ENCODE measurements around the gene TMEM238L.
"Not testable (repeated sequence)": the region's sequence is repeated elsewhere in the genome, so short reads cannot be mapped to it uniquely, and the experiment has no call there.

The TMEM238L gene, protein sequence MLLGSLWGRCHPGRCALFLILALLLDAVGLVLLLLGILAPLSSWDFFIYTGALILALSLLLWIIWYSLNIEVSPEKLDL

DNA sequence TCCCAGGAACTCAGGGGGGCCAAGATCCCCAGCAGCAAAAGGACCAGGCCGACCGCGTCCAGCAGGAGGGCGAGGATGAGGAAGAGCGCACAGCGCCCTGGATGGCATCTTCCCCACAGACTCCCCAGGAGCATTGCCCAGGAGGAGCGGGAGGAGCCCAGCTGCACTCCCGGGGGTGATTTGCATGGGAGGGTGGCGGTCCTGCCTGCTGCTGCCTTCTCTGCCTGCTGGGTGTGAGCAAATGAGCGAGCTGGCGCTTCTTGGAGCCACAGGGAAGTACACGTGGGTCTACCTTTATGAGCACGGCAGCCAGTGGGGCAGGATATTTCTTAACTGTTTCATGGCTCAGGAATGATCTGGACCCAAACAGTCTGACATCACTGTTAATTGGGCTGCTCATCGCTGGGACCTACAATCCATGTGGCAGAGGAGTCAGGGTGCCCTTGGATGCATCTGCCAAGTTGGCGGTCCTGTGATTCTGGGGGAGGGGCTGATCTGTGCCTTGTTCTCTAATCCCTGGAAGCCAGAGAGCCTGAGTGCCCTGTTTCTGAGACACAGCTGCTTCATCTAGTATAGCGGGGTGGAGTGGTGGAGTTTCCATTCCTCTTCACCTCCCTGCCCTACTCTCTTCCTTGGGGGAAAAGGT, at the start of gene TMEM238L:
Gene TMEM238L, minus strand, starts transcription at position 270 of the 646 bp plus-strand sequence. Its CDS starts 136 bp downstream, at position 134.
- DNase-seq (ENCODE audit: low spot score), result no peak

DNA sequence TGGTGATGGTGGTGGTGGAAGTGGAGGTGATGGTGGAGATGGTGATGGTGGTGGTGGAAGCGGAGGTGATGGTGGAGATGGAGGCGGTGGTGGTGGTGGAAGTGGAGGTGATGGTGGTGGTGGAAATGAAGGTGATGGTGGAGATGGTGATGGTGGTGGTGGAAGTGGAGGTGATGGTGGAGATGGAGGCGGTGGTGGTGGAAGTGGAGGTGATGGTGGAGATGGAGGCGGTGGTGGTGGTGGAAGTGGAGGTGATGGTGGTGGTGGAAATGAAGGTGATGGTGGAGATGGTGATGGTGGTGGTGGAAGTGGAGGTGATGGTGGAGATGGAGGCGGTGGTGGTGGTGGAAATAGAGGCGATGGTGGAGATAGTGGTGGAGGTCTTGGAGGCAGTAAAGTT, 42.7 kb upstream of the TMEM238L start:
- DNase-seq (ENCODE audit: low spot score), result not testable (repeated sequence)

DNA sequence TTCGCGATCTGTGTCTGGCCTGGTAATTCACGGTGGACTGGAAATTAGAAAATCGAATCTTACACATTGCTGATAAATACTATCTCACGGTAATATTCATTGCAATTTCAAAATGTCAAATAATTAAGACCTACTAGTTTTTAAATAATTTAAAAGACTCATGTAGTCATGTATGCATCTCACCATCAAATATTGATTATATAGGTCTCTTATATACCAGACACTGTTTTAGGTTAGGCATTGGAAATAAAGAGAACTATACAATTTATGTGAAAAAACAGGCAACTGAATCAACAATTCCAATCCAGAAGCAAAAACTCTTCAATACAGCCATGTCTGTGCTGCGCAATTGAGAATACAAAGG, 41.5 kb upstream of the TMEM238L start:
- DNase-seq (ENCODE audit: low spot score), result no peak

DNA sequence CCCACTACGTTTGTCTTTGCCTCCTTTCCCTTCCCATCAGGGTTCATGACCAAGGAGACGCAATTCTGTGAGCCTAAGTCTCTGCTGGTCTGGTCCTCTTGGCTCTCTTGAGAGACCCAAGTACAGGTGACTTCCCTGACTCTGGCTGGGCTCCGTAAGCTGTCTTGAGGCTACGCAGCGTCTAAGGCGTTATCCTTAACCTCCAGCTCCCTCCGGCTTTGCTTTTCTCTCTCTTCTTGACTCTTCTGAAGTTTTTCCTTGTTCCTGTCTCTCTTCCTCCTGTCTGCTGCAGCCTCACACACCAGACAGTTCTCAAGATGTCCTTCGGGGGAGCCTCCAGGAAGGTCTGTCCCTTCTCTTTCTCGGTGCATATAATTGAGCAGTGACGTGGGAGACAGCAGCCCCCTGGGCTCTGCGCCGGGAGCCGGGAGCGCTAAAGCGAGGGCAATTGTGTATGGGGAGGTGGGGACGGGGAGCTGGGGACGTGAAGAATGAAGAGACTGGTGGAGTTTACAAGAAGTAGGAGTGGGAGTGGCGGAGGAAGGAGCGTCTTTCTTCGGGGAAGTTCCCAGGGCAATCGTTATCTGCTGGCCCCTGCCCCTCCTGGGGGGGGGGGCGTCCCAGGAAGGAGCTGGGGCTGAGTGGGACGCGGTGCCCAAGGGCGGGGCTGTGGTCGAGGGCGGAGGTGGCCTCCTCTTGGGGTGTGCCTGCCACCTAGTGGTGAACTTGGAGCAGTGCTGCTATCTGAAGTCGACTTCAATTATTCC, 40.9 kb upstream of the TMEM238L start:
- DNase-seq (ENCODE audit: low spot score), result peak; percentile 64

DNA sequence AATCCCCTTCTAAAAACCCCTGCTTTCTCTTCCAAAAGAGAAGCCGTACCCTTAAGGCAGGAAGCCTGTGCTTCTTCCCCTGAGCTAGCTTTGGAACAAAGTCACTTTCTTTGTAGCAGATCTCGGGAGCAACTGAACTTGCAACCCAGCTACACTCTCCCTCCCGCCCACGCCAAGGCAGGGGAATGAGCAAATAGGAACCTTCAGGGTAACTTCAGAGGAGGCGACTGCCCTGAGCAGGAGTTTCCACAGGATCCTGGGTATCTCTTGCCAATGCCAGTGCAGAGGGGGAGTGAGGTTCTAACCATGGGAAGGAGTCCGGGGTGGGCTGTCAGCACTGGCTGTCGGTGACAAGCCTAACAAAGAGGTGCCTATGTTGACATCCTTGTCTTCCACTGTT, 39.9 kb upstream of the TMEM238L start:
- DNase-seq (ENCODE audit: low spot score), result no peak

DNA sequence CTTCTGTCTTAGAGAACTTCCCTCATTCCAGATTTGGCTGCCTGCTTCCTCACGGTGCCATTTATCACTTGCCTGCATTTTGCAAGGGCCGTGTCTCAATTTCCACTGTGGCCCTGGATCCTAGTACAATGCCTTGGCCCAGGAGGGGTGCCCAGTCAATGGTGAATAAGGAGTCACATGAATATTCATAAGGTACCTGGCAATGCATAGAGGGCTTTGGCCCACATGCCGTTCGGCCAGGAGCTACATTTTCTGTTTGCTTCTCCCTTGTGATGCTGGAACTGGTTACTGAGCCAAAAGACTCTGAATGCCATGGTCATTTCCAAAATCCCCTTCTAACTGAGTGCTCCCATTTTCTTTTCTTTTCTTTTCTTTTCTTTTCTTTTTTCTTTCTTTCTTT, 38.8 kb upstream of the TMEM238L start:
- DNase-seq (ENCODE audit: low spot score), result no peak

DNA sequence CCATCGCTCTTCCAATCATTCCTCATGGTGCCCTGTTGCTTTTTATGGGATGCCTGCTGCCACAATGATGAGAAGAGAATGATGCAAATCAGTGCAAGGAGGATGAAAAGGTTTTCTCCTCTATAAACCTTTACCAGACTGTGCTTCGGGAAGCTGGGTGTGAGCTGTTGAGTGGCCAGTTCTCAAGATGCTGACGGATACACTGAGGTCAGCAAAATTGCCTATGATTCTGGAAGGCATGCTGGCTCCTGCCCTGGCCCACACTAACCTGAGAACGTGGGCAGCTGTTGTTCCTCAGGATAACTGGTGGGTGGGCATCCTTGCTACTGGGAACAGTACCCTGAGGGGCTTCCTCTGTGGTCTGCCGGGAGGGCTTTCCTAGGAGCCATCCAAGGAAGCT, 34.8 kb upstream of the TMEM238L start:
- no peak for DNase-seq (ENCODE audit: low spot score)

DNA sequence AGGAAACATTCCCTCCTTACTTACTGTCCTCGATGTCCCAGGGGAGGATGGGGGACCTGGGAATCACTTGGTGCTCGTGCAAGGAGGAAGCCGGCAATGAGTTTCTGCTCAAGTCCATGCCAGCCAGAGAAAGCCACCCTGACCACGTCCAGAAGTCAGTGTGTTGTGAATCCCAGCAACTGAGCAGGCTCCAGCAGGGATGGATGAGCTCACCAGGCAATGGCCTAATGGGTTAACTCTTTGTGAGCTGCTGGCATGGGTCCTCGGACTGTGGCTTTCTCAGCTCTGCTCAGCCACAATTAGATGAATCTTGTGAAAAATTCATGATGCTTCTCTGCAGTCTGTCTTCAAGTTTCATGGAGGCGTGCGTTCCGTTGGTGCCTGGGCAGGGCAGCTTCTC, 34.0 kb upstream of the TMEM238L start, which contains the start of gene PIRT:
Gene PIRT, minus strand, starts transcription at position 167 of the 400 bp plus-strand sequence. CDS start 12,442 bp downstream, outside the sequence.
- DNase-seq (ENCODE audit: low spot score), result no peak

DNA sequence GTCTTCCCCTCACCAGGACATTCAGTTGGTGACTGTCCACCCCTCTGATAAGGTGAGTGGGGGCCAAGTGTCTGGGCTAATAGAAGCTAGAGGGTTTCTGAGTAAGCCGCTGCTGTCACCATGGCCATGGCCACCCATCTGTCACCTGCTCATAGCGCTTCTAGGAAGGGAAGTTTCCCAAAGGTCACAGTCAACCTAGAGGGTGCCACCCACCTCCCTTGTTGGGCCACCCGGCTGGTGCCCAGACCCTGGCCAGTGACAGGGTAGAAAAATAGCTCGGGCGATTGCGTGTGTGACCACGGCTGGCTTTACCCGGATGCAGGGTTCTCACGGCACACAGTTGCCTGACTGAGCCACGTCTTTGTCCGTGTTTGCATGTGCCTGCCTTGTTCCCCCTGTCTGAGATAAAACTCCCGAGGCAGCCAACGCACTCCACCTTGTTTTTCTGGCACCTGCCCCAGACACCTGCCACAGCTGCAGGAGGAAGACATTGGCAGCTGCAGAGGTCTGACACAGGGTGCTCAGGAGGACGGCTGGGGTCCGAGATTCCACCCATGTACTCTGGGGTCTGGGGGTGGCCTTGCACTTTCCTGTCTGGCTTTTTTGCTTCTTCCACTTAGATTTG, 33.2 kb upstream of the TMEM238L start:
- DNase-seq (ENCODE audit: low spot score), result no peak

DNA sequence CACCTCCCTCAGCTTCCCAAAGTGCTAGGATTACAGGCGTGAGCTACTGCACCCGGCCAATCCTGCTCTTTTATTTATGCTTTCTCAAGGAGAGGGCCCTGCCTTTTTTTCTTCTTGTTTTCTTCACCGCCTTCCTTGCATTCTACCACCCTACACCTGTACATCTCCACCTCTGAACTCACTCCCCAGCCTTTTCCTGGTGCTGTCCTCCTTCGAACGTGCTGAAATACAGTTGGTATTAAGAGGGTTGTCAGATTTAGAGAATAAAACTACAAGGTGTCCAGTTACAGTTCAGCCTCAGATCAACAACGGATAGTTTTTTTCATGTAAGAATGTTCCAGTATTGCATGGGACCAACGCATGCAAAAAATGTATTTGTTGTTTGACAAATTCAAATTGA, 32.2 kb upstream of the TMEM238L start:
- DNase-seq (ENCODE audit: low spot score), result no peak

DNA sequence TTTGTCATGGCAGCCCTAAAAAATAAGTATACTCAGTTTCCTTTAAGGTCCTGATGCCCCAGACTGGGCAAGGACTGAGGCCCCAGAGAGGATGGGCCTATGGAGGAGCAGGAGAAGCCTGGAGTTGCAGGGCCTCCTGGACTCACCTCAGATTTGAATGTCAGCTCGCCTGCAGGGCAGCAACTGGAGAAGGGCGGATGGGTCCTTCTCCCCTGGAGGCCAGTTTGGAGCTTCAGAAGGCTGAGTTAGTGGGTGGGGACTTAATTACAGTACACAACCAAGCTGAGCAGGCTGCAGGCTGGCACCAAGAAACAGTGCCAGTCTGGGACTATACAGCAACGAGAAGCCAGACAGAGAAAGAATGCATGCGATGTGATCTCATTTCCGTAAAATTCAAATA, 27.8 kb upstream of the TMEM238L start:
- DNase-seq (ENCODE audit: low spot score), result no peak

DNA sequence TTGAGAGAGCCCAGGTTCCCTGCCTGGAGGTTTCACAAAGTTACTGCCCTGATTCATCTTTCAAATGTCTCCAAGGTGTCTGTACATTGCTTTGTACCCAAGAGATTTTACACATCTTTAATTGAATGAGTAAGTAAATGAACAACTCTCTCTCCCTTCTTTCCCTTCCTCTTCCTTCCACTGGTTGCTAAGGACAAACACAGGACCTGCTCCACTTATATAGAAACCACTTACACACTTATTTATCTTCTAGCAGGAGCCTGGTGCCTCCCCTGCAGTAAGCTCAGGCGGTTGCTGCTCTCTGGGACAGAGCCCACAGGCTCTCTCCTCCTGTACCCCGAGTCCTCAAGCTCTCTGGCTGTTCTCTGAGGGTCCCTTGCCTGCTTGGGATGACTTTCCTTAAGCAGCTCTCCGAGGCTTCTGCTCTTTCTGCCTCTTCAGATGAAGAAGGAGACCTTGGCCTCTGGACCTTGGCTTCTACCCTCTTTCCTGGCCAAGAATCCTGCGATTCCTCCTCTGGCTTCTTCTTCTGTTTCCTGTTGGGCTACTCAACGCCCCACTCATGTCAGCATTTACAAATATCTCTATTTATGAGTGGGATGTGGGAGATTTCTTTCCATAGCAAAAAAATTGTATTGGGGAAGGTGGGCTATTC, 24.1 kb upstream of the TMEM238L start:
- no peak for DNase-seq (ENCODE audit: low spot score)

DNA sequence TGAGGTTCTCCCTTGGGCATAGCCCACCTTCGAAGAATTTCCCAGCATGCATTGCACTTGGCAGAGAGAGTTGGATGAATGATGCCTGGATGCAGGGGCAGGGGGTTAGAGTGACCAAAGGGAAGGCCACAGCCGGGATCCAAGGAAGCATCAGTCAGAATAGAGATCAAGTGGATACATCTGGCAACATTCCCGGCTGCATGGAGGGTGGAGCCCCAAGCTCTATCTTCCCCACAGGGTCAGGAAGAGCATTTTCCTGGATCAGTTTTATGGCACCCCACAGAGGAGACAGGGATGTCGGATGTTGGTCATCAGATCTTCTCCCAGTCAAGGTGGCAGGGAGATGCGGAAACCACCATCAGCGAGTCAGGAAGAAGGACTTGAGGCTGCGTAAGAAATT, 21.0 kb upstream of the TMEM238L start:
- no peak for DNase-seq (ENCODE audit: low spot score)

DNA sequence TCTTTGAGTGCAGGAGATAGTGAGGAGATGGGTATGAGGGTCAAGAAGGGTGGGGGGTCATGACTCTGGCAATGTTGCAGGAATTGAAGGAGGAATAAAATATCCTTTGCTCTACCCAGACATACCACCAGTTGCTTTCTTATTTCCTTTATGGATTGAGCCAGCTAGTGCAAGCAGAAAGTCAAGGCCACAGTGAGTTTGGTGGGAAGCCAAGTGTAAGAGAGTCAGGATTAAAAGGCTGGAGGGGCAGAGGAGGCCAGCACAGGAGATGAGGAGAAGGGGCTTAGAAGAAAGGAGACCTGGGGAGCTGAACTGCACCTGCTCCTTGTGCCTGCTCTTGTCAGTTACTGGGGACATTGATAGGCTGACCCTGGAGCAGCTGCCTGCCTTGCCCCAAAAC, 17.9 kb upstream of the TMEM238L start:
- DNase-seq (ENCODE audit: low spot score), result no peak

DNA sequence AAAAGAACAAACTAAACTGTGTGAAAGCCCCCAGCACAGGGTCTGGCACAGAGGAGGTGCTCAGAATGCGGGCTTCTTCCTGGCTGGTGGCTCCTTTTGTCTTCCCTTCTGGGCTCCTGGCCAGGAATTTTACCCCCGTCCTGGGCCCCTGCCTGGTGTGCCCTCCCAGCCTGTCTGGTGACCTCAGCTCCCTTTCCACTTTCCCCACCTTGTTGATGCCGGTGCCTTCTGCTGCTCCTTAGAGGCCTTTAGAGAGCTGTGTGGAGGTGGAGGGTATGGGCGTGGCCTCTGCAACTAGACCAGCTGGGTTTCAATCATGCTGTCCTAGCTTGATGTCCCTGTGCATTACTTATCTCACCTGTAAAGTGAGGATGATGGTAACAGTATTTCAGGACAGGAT, 17.2 kb upstream of the TMEM238L start:
- DNase-seq (ENCODE audit: low spot score), result no peak

DNA sequence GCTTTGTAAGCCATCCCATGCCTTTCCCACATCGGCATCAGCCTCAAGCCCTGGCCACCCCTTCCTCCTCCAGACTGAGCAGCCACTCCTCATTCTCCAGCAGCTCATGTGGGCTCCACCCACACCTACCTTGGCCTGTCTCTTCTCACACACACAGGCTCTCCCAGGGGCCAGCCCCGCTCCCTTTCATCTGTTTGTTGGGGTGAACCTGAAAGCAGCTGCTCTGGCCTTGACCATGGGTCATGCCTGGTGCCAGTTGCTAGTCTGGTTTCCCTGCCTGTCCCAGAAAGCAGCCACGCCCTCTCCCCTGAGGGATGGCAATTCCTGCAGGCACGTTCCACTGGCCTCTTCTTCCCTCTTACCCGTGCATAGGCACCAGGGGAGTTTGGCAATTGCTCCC, 11.4 kb upstream of the TMEM238L start:
- DNase-seq (ENCODE audit: low spot score), result no peak

DNA sequence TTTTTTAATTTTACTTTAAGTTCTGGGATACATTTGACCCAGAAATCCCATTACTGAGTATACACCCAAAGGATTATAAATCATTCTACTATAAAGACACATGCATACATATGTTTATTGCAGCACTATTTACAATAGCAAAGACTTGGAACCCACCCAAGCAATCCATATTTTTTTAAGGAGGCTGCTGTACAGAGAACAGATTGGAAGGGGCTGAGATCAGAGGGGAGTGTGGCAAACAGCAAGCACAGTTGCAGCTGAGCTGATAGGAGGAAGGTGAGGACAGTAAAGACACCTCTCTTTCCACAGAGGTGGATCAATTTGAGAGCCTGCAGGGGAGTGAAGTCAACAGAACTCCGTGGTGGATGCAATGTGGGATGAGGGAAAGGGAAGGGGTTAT, 10.2 kb upstream of the TMEM238L start:
- DNase-seq (ENCODE audit: low spot score), result no peak

DNA sequence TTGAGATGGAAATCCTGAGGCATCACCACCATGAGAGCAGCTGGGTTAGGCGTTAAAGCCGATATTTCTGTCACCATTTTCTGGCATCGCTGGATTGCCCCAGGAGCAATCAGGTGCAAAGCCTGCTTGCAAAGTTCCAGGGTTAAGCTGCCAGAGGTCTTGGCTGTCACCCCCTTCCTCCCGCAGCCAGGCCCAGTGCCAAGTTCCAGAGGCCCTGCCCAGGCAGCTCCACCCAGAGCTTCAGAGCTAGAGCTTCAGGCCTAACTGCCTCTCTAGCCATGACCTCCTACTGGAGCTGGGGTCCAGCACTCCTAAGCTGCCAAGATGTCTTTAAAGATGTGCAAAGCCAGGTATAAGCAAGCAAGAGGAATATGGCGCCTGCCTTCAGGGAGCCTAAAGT, 8.8 kb upstream of the TMEM238L start:
- no peak for DNase-seq (ENCODE audit: low spot score)

DNA sequence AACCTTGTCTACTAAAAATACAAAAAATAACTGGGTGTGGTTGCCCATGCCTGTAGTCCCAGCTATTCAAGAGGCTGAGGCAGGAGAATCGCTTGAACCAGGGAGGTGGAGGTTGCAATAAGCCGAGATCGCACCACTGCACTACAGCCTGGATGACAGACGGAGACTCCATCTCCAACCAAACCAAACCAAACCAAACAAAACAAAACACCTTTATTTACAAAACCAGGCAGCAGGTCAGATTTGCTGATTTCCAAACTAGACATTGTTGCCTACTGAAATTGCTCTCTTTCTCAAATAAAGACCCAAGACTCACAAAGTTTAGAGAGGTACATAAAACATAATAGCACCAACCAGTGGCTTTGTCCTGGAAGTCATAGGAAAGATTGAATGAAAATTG, 5.7 kb upstream of the TMEM238L start:
- no peak for DNase-seq (ENCODE audit: low spot score)

DNA sequence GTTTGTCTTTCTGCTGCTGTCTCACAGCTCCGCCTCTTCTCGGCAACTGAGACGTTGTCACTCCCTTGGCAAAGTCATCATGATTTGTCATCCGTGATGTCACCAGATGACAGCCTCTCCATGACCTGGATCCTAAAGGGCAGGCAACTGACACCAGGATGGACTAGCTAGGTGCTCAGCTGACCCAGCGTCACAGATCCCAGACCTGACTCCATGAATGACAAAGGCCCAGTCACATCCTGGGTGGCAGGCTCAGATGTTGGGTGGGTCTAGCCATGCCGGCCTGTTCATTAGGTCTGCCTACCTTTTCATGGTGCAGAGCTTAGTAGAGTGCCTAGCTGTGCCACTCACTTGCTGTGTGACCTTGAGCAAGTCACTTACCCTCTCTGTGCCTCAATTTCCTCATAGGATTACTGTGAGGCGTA, 3.8 kb upstream of the TMEM238L start:
- no peak for DNase-seq (ENCODE audit: low spot score)

DNA sequence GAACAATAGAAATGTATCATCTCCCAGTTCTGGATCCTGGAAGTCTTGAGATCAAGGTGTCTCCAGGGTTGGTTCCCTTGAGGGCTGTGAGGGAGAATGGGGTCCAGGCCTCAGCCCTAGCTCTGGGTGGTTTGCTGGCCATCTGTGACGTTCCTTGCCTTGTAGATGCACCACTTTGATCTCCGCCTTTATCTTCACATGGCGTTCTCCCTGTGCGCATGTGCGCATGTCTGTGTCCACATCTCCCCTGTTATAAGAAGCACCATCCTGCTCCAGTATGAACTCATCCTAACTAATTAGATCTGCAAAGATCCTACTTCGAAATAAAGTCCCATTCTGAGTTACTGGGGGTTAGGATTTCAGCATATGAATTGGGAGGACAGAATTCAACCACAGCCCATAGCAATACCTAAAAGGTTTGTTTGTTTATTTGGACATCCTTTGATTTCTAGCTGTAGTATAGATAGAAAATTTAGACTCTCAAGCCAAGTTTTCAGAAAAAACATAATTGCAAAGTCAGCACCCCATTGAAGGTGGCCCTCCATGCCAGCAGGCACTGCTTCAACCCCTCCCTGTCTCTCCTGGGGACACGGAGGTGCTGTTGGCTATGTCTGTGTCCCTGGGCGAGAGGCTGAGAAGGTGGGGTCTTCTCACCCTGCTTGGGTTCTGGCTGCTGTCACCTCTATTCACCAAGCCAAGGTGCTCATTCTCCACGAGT, 2.8 kb upstream of the TMEM238L start:
- DNase-seq (ENCODE audit: low spot score), result no peak

DNA sequence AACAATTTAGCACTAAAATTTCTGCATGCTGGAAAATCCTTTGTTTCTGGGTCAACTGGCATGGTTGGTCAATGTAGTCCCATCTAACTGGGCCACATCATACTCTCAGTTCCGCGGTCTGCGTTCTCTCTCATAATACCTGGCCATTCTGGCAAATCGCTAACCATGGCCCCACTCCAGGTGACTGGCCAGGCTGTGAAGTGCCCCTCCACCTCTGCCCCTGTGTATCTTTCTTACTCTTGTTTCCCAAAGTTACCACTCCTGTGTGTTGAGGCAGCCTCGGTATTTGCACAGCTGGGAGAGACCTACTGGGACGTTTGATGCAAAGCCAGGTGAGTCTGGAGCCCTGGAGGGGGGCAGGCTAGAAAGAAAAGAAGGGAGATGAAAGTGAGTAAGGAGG, 2.0 kb upstream of the TMEM238L start:
- DNase-seq (ENCODE audit: low spot score), result no peak
